NCI-H1417 (cell line): Measurements from ENCODE around the gene PHACTR2.
A peak's percentile ranks its signal among the peaks of the same experiment; 100 is the strongest.

Source experiments
- DNase-seq, 3 experiments: peaks; one replicate each; lab custom pipeline; 2025; lab: John Stamatoyannopoulos, UW

PHACTR2 gene

DNA sequence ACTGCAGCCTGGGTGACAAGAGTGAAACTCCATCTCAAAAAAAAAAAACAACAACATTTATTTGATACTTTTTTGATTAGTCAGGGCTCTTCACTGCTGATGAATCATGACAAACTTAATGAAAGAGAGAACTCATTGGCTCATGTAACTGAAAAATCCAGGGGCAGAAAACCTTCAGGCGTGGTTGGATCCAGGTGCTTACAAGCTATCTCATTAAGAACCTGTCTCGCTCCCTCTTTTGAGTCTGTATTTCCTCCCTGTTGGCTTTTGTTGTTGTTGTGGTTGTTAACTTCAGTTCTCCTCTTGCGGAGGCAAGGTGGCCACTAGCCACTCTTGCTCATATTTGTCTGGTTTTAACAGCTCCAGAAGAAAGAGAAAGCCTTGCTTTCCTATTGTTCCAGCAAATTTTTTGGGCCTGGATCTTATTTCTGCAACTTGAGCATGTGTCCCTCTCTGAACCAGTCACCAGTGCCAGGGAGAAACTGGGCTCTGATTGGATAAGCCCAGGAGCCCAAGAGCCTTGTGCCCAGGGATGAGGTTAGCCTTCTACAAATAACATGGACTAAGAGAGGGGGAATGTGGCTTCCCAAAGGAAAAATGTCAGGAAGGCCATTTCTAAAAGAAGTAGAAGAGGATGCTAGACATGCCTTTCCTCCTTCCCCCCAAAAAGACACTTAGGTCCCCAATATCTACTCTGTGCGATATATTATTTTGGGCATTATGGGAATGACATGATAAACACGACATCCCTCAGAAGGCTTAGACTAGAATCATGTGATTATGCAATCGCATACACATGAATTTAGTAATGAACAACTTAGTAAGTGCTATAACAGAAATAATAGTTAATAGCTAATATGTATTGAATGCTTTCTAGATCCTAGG lies 64.5 kb downstream of the PHACTR2 start:
- DNase-seq: no peak

DNA sequence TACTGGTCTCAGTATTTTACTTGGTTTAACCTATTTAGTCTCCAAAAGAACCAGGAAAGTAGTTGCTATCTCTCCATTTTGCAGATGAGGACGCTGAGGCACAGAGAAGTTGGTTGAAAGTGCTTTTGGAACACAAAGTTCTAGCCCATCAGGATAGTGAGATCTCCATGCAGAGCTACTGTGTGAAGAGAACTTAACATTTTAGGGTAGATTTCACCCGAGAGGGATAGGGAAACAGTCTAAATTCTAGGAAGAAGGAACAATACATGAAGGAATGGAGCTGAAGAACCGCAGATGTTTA lies 65.1 kb downstream of the PHACTR2 start:
- no peak for DNase-seq

DNA sequence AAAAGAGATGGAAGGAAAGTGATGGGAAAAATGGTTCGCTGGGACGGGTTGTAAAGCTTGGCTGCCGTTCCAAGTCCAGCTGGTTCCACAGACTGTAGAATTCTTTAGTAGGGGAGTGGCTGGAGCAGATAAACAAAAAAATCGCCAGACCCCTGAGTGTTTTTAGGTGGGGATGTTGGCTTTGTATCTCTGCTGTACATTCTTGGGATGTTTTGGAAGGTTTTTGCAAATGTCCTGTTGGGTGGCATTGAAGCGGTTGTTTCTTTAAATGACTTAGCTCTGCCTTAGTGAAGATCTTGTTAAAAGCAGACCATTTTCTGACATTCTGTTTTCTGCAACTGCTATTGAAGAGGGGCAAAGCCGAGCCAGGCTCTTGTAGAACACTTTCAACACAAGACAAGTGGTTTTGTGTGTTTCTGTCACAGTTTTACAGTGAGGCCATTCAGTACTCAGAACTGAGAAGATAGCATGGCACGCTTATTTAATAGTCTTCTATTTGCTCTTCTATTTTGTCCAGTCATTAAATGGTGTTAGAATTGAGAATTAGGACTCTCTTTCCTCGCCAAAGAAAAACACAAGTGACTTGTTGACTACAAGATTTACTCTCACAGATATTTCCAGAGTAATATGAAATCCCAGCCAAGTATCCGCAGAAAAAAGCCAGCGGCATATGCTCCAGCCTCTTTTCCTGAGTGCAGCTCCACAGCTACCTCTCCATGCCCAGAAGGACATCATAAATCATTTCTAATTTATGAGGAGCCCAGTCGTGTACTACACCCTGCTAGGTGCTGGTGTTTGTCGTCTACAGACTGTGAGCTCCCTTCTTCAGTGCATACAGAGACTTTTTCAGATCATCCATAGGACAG lies 65.8 kb downstream of the PHACTR2 start:
- peak; percentile 57 to 85 (median 79) for DNase-seq

DNA sequence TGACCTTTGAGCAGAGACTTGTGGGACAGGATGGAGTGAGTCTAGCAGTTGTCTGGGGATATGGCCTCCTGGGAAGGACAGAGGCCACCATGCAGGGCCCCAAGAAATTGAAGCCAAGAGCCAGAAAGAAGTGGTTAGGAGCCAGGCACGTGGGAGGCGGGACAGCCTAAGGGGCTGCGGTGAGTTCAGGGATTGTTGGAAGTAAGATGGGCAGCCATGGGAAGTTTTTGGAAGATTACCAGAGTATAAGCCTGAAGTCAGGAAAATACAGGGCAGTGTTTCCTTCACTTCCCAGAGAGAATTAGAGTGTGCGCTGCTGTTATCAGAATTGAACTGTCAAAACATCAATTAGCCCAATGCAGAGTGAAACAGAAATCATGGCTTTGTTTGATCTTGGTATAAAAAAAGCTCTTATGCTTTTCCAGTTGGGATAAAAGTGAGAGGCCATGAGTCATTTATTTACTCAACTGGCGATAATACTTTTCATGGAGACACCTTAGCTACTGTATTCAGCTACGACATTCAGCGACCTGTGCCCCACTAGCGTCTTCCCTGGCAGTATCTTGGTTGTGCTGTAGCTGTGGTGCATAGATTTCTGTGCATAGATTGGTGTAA lies 66.9 kb downstream of the PHACTR2 start:
- peak; percentile 16 to 87 (median 62) for DNase-seq

DNA sequence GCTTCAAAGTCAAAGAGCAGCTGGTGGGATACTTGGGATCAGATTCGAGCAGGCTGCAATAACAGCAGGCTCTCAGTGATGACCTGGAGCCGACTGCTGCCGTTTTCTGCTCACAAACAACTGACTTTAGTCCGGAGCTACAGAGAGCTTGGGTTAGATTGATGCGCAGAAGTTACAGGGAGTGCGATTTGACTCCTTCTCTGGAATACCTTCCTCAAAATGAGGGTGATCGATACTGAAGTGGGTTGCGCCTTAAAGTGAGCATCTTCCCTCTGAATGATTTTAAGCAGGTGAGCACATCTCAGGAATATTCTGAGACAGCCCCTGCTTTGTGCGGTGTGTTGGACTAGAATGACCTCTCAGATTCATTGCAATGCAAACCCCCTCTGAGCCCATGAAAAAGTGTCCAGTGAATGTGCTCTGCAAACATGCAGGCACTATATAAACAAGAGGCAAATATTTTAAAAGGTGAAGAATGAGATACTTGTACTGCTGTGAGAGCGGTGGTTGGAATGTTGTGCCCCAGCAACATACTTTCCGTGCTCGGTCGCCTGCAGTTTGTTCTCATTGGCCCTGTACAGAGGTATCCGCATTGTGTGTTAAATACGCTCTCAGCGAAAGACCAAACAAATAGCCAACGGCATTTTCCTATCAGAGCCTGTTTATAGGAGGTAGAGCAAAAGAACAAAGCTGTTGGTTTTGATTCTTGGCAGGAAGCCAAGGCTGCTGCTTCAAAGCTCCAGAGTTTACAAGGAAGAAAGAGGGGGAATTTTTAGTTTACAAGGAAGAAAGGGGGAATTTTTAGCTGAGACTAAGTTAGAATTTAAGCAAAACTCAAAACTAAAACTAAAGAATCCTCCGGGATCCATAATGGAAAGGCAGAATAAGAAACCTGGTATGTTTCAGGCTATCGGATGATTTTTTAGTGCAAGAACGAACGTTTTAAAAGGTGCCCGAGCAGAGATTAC lies 67.7 kb downstream of the PHACTR2 start:
- peak; percentile 67 to 92 (median 68) for DNase-seq

DNA sequence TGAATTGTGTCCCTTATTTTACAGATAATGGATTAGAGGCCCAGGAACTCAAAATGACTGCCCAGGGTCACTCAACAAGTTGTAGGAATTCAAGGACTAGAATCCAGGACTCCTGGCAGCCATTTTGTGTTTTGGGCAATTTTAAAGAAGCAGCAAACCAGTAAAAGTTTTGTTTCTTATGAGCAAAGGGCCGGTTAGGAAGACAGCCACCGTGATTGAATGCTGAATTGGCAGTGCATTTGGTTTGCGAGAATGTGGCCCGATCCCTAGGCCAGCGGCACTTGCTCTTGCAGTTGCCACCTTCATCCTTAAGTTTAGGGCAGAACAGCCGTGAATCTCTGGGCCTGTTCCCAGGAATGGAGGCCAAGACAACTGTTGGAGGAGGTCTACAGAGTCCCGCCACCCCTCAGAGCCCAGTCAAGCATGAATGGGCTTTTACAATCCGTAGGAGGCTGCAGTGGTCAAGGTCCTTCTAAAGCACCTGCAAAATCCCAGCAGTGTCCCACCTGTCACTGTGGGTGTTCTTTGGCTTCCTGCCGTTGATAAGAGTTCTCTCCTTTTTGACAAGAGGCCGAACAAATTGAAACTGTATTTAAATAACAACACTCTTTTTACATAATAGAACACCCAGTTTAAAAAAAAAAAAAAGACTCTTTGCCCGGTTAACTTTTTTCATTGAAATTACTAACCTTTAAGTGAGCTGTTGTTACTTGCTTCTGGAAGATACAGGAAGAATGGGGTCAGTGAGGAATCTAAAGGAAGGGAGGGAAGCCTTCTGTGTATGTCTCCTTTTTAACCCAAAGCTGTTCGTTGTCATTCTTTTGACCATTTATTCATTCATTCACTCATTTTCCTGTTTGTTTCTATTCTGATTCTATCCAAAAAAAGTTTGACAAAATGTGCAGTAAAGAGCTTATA lies 68.7 kb downstream of the PHACTR2 start:
- peak in 1 of 3 experiments; percentile 34 for DNase-seq

DNA sequence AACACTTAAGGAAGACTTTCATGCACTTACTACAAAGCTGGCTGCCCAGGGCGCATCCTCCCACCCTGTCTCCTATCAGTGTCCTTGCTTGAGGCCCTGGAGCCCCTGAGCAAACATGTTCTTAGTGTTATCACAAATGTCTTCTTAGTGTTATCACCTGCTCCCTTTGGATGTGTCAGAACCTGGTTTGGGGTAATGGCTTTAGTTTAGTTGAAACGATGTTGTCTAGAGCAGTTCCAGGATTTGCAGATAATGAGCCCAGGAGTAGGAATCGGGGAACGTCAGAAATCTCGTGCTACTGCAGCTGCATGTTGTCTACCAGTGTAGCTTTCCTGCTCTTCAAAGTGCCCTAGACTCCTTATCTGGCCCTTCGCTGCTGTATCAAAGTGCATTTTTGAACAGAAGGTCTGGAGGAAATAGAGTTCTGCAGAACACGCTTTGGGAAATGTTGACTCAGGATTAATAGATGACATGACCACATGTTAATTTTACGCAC lies 69.6 kb downstream of the PHACTR2 start:
- DNase-seq: no peak

DNA sequence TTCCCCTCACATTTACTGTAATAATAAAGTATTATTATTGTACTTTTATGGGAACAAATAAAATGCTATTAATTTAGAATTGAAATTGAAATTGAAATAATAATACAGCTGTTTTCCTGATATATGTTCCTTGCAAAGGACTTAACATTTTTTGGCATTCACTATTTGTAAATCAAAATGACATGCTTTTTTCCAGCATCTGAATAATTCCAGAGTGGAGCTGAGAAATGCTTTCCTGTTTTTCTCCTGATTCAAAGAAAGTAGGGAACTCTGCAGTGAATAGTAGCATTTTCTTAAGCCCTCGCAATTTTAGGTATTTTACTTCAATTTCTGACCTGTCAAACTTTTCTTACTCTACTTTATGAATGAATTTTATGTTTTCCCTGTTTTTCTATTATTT lies 72.1 kb downstream of the PHACTR2 start:
- DNase-seq: no peak

DNA sequence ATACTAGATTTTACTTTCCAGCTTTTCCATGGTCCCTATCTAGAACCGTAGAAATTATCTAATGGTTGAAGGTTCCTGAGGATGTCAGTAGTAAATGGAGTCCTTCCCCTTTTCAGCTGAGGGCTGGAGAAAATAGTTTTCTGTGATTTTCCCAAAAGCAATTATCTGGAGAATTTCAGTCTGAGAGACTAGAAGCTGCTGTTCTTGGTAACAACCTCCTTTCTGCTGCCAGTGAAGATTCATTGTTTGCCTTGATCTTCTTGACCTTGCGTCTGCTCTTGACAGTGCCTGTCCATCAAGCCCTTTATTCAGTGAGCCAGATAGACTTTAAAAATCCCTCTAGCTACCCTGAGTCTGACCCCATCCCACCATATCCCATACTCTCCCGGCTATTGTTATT lies 73.1 kb downstream of the PHACTR2 start:
- DNase-seq: no peak

DNA sequence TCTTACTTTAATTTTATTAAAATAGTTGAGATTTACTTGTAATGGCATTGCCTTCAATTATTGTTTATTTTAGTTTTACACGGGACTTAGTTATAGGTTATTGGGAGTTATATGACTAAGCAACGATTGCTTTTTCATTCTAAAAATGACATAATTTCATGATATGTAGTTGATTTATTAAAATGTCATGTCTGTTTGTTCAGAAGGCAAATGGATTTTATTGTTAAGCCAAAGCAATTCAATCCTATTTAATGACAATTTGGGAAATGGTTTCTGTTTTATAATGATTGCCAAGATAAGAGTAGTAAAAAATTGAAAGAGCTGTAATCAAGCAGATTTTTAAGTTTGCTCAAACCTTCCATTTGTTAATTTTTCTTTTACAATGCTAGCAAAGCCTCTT lies 74.7 kb downstream of the PHACTR2 start:
- DNase-seq: peak in 1 of 3 experiments; percentile 10

DNA sequence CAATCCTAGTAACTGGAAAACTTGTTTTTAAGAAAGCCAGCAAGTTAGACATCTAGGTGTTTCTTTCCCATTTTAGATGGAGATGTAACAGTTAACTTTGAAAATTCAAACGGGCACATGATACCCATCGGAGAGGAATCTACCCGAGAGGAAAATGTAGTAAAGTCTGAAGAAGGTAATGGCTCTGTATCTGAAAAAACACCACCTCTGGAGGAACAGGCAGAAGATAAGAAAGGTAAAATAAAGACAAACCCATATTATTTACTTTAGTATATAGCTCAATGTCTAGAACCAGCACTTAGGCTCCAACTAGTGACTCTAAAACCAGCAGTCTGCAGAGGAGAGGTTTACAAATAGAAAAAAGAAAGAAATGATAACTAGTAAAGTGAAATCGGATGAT lies 75.9 kb downstream of the PHACTR2 start:
- no peak for DNase-seq

DNA sequence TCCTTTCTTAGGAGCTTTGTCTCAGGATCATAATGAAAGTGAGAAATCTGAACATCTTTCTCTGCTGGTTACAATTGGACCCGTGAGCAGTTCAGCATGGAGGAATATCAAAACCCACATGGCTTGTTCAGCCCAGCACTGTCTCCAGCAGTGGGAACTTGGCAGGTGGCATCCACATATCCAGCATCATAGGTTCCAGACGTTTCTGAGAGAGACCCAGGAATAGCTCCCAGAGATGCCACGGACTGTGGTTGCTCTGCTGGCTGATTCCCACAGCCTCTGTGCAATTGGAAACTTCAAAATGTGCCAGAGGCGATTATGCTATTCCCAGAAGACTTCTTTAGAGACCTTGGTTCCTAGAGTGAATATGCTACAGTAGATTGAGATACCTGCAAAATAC lies 76.4 kb downstream of the PHACTR2 start:
- DNase-seq: no peak

DNA sequence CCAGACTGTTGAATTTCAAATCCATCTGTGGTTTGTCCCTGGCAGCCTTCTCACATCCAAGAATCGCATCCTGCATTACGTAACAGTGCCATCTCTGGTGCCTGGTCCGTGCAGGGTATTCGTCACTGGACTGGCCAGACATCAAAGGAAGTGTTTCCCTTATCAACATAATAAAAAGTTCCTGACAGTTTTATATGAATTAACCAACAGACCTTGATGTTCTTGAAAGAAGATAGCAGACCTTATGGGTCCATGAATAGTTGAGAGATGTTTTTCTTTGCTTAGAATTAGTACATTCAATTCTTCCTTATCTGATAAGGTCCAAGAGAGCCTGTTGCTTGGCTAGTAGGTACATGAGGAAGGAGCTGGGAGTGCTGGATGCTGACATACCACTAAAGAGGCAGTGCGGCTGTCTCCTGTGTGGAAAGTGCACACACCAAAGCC lies 77.6 kb downstream of the PHACTR2 start:
- DNase-seq: no peak

DNA sequence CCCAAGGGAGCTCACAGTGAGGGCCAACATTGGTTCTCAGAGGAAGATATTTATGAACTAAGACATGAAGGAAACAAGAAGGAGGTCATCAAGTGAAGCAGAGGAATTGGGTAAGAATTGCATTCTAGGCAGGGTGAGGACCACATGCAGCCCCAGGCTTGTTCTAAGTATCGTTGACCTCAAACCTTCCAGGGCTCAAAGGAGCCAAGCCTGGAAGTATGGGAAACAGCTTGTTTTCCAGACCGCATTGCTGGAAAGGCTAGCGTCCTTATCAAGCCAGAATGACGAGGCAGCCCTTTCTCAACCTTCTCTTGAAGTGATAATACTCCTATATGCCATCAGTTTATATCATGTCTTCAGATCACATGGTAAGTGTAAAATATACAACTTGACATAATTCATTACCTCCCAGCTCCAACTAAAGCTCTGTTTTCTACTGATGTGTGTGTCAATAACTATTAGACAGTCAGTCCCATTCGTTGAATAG lies 79.6 kb downstream of the PHACTR2 start:
- DNase-seq: no peak

DNA sequence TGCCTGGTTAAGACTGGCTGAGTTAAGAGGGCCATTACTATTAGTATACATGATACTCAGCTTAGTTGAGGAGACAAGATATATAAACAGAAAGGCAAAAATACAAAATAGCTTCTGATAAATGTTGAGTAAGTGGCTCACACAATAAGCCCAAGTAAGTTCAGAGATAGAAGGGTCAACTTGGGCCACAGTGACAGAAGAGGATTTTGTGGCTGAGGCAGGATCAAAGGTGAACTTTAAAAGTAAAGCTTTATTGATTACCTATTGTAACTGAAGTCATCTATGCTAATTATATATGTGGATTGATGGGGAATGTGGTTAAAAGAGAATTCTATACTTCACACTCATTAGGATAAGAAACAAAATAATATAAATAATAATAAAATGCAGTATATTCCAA lies 80.8 kb downstream of the PHACTR2 start:
- DNase-seq: no peak

DNA sequence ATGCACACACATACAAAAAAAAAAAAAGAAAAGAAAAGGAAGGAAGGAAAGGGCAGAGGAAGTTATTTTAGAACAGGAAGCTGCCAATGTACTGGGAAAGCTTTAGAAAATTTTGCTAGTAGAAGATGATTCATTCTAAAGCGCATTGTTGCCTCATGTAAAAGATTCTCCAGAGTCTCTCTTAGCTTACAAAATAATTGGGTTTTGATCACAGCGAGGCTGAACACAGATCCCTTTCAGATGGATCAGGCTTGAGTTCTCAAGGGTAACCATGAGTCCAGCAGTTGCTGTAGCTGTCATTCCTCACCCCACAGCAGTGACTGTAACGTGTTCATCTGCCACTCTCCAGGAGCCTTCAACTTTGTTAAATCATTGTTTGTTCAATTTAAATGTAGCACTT lies 81.9 kb downstream of the PHACTR2 start:
- no peak for DNase-seq

DNA sequence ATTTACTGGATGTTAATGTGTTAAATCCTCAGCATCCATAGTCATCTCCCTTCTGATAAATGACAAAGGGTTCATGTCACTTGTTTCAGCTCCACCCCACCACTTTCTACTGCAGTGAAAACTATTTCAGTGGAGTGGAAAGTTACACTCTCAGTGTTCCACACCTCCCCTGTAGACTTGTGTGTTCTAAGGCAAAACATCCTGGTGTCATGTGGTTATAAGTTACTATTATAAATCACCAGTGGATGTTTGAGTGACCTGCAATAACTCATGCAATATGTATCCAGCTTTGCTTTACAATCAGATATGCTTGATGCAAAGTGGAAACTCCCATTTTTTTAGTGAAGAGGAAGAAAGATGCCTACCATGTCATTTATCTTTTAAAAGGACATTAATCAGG lies 83.3 kb downstream of the PHACTR2 start:
- no peak for DNase-seq

DNA sequence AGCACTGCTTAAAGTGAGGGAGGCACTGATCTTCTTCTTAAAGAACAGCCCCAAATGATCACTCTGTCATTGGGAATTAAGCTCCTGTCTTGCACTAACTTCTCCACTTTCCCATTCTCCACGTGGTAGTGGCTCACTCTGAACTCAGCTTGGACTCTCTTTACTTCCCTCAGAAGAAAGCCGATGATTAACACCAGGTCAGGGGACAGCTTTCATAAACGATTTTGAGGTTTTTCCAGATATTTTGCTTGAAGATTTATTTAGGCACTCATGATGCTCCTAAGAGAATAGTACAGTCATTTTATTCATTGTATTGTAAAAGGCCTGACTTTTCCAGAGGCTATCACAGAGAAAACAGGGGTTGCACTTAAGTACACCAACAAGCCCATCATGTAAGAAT lies 84.4 kb downstream of the PHACTR2 start:
- DNase-seq: no peak

DNA sequence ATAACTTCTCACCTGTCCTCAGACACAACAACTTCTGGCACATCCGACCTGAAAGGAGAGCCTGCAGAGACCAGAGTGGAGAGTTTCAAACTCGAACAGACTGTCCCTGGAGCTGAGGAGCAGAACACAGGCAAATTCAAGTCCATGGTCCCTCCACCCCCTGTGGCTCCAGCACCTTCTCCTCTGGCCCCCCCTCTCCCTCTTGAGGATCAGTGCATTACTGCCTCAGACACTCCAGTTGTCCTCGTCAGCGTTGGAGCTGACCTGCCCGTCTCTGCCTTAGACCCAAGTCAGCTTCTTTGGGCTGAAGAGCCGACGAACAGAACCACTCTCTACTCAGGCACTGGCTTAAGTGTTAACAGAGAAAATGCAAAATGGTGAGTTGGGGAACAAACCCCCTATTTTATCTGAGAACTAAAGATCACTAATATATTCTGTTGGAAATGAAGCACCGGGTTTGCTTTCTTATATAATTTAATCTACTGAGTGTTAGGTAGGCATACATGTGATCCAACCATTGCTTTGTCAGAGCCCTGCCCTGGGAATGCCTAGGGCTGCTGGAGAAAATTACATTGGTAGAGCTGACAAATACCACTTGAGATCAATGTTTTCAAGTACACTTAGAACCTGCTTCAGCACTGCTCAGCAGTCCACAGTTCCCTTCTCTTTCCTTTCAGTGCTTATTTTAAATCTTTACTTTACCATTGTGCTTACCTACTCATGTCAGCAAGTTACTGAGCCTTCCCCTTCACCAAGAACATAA lies 87.8 kb downstream of the PHACTR2 start:
- DNase-seq: peak in 1 of 3 experiments; percentile 67
